Measurements from ENCODE around the gene DNAJB1. TPM values are rescaled to one million over a fixed set of nuclear protein-coding genes. Genes with fewer than 3 reads are reported as not detected.

DNAJB1 gene
- total and polyA plus RNA-seq, 5 experiments from 2014 or later = 165 to 348 (median 205) TPM

Small RNAs within 50 kb of the gene (microRNA-seq; reads per million reads assigned to microRNA genes)
- 1.4 reads per million for gene MIR639 (ENCODE audit: borderline microRNAs expressed)

Other genes starting within 250 kb of the DNAJB1 start
- gene ADGRE5, start 137.0 kb downstream of the DNAJB1 start, total RNA-seq = 100 to 1,000 TPM; 112 to 116 TPM
- 100 to 1,000 TPM; 122 to 164 (median 158) TPM for gene ADGRE5, start 137.0 kb downstream of the DNAJB1 start, polyA plus RNA-seq
- gene DDX39A, start 99.1 kb downstream of the DNAJB1 start, total RNA-seq = 100 to 1,000 TPM; 158 to 165 TPM
- gene DDX39A, start 99.1 kb downstream of the DNAJB1 start, polyA plus RNA-seq = 100 to 1,000 TPM in 2 of 3 donors, 10 to 100 TPM in 1; 96.0 to 136 (median 106) TPM
- gene PKN1, start 85.1 kb downstream of the DNAJB1 start, total RNA-seq = 100 to 1,000 TPM; 188 to 200 TPM
- gene PKN1, start 85.1 kb downstream of the DNAJB1 start, polyA plus RNA-seq = 10 to 100 TPM; 45.5 to 96.6 (median 56.8) TPM
- not detected for gene PTGER1, start 43.0 kb downstream of the DNAJB1 start, total RNA-seq
- not detected for gene PTGER1, start 43.0 kb downstream of the DNAJB1 start, polyA plus RNA-seq
- gene GIPC1, start 22.3 kb downstream of the DNAJB1 start, total RNA-seq = 10 to 100 TPM; 19.9 to 23.0 TPM
- 10 to 100 TPM; 32.2 to 35.0 (median 33.5) TPM for gene GIPC1, start 22.3 kb downstream of the DNAJB1 start, polyA plus RNA-seq
- gene TECR, start 11.2 kb upstream of the DNAJB1 start, total RNA-seq = 100 to 1,000 TPM; 179 to 182 TPM
- 100 to 1,000 TPM; 193 to 300 (median 261) TPM for gene TECR, start 11.2 kb upstream of the DNAJB1 start, polyA plus RNA-seq
- gene NDUFB7, start 53.7 kb upstream of the DNAJB1 start, total RNA-seq = 10 to 100 TPM; 61.6 to 64.6 TPM
- gene NDUFB7, start 53.7 kb upstream of the DNAJB1 start, polyA plus RNA-seq = 100 to 1,000 TPM; 209 to 236 (median 230) TPM
- 1 to 10 TPM; 4.0 to 4.3 TPM for gene CLEC17A, start 64.7 kb upstream of the DNAJB1 start, total RNA-seq
- gene CLEC17A, start 64.7 kb upstream of the DNAJB1 start, polyA plus RNA-seq = not detected
- gene ADGRE3, start 156.4 kb upstream of the DNAJB1 start, total RNA-seq = not detected
- gene ADGRE3, start 156.4 kb upstream of the DNAJB1 start, polyA plus RNA-seq = not detected
- 10 to 100 TPM; 36.3 to 41.5 TPM for gene ZNF333, start 171.7 kb upstream of the DNAJB1 start, total RNA-seq
- 1 to 10 TPM; 7.6 to 8.1 (median 7.8) TPM for gene ZNF333, start 171.7 kb upstream of the DNAJB1 start, polyA plus RNA-seq

All from naive thymus-derived CD8-positive, alpha-beta T cell (primary cell).